Stimulated activated memory B cell treated with anti-CD40 and anti-IgM and Interleukin-4, amounts not matched to agents 10 μg/mL and 1 μg/mL and 100 μg/mL, for 72 hours (primary cell): ENCODE data around the gene TUT1.

Experiments
- ATAC-seq: fragments of 150-1000 bp; cut with Tn5 transposase; 2 replicates; pipeline ENCODE4 v1.10.0; 2021
- H3K27ac Mint-ChIP-seq: one replicate; pipeline ENCODE4 v1.8.0; 2022; ENCODE audit warnings: mild to moderate bottlenecking, mixed read lengths
- H3K27me3 Mint-ChIP-seq: one replicate; pipeline ENCODE4 v1.8.0; 2022; ENCODE audit warnings: mixed read lengths
- H3K36me3 Mint-ChIP-seq: one replicate; pipeline ENCODE4 v1.8.0; 2022; ENCODE audit warnings: mixed read lengths
- H3K4me1 Mint-ChIP-seq: one replicate; pipeline ENCODE4 v1.8.0; 2022; ENCODE audit warnings: mixed read lengths
- H3K4me3 Mint-ChIP-seq: one replicate; pipeline ENCODE4 v1.8.0; 2022; ENCODE audit warnings: mild to moderate bottlenecking, moderate library complexity, mixed read lengths
- H3K9me3 Mint-ChIP-seq: one replicate; pipeline ENCODE4 v1.8.0; 2022; ENCODE audit warnings: mixed read lengths

Gene TUT1

GRCh38 chr11:62546244-62546928, 44.9 kb downstream of the TUT1 start, which contains the start of gene AHNAK:
AHNAK (minus strand) TSS chr11:62546806; CDS start chr11:62536098, 10,708 bp downstream.
- Mint-ChIP-seq H3K27me3 (no peaks in the 10 kb centered on the region), H3K9me3 (no peaks in the 10 kb centered on the region)

GRCh38 chr11:62545437-62546243, 45.7 kb downstream of the TUT1 start:
- peaks cover 5% of the 10 kb centered on the region for H3K36me3 Mint-ChIP-seq
- H3K27me3 Mint-ChIP-seq, result no peaks in the 10 kb centered on the region
- ATAC-seq, result peak; percentile 34
- H3K4me1 Mint-ChIP-seq, result peaks cover 74% of the 10 kb centered on the region
- peak overlapping the region; percentile 92 for H3K27ac Mint-ChIP-seq
- H3K4me3 Mint-ChIP-seq, result peak overlapping the region; percentile 94
- H3K9me3 Mint-ChIP-seq, result no peaks in the 10 kb centered on the region

More at GRCh38 chr11:62546244-62546928, 44.9 kb downstream of the TUT1 start, which contains the start of gene AHNAK:
- Mint-ChIP-seq H3K4me3 (peak within 1 kb of the TSS; percentile 94), H3K27ac (peak within 1 kb of the TSS; percentile 92), H3K4me1 (peaks cover 74% of the 10 kb centered on the region), H3K36me3 (peaks cover 5% of the 10 kb centered on the region)
- peak; percentile 78 for ATAC-seq

GRCh38 chr11:62544581-62545436, 46.5 kb downstream of the TUT1 start:
- no peaks in the 10 kb centered on the region for H3K9me3 Mint-ChIP-seq
- ATAC-seq, result no peak
- no peaks in the 10 kb centered on the region for H3K27me3 Mint-ChIP-seq
- peak overlapping the region; percentile 94 for H3K4me3 Mint-ChIP-seq
- H3K4me1 Mint-ChIP-seq, result peaks cover 69% of the 10 kb centered on the region
- H3K36me3 Mint-ChIP-seq, result peaks cover 5% of the 10 kb centered on the region
- peak overlapping the region; percentile 92 for H3K27ac Mint-ChIP-seq

DNA sequence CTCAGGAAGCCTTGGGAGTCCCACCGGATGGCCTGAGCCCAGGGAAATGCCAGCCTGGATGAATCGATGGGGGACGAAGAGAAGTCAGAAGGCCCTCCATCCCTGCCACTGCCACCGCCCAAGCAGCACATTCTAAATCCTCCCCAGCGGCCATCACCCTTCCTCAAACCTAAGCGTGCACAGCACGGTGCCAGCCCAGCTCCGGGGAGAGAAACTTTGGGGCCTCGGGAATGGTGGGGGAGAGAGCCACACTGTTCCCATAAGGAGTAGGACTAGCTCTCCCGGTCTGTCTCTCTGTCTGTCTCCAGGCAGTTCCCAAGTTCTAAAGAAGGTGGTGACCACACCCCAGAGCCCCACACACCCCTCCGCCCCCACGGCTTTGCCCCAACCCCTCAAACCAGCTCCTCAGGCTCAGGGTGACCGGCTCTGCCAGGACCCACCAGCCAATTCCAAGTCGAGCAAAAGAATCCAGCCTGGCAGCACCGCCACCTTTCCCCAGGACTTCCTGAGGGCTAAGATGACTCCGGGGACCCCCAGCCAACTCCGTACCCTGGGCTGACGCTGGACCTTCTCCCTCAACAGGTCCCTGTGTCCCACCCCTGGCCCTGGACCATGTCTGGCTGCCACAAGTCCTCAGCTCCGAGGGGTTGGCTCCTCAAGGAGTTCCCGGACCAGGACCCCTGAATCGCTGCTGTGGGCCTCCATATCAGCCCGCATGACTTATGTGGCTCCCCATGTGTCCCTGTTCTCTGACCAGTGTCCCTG, 47.5 kb downstream of the TUT1 start:
- Mint-ChIP-seq H3K4me3 (peak overlapping the region; percentile 94), H3K36me3 (peaks cover 5% of the 10 kb centered on the region), H3K4me1 (peaks cover 74% of the 10 kb centered on the region), H3K9me3 (no peaks in the 10 kb centered on the region), H3K27ac (peak overlapping the region; percentile 92), H3K27me3 (no peaks in the 10 kb centered on the region)
- no peak for ATAC-seq

DNA sequence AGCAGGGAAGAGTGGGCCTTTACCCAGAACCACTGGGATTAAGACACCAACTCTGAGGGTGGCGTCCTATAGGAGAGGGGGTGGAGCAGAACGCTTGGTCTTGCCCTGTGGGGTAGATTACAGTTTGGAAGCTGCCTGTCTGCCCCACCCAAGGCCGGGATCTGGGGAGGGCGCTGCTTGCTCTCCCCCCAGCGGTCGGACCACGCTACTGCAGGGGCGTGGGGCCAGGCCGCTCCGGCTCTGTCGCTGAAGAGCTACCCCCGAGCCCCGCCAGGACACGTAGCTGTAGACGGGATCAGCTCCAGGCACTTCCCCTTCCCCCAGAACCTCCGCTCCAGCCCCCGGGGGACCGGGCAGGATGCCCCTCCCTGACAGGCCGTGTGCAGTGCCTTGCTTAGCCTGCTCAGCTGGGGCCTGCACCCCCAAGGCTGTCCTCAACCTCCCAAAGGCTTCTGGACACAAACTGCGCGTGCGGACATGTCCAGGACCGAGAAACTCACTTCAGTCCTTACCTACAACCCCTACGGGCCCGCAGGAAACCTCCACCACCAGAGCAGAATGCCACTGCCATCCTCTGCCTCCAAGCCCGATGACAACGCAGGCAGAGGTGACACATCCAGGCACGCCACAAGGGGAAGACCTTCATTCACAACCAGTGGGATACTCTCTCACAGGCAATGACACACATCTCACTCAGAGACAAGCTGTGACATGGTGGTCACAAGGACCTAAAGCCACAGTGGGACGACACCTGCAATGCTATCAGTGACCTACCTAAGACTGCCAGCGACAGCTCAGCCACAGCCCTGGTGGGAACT, 48.4 kb downstream of the TUT1 start:
- peak overlapping the region; percentile 94 for H3K4me3 Mint-ChIP-seq
- peak; percentile 46 for ATAC-seq
- H3K36me3 Mint-ChIP-seq, result peaks cover 13% of the 10 kb centered on the region
- no peaks in the 10 kb centered on the region for H3K9me3 Mint-ChIP-seq
- H3K27me3 Mint-ChIP-seq, result no peaks in the 10 kb centered on the region
- H3K27ac Mint-ChIP-seq, result peak overlapping the region; percentile 92
- peaks cover 80% of the 10 kb centered on the region for H3K4me1 Mint-ChIP-seq

DNA sequence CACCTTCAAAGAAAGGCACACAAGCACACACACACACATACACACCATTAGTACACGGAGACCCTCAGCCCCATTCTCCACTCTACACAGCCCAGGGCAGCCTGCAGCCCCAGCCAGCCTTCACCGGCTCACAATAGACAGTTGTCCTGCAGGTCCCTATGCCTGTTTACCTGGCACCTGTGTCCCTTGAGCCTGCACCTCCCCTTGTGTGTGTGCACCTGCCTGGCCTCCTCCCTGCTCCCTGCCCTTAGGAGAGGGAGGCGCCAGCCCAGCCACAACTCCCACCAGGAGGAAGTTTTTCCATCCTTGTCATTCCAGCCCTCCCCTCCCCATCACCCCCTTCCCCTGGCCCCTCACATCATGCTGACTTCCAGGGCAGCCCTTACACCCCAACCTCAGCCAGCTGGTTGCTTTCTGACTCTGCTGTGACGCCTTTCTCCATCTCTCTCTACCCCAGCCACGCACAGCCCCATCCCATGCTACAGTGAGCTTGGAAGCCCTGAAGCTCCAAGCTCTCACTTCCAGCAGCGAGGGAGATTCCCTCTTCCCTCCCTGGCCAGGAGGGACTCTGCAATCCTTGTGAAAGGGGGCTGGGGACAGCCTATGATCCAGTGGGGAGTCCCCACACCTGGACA, 49.1 kb downstream of the TUT1 start:
- Mint-ChIP-seq H3K9me3 (no peaks in the 10 kb centered on the region), H3K4me3 (peak overlapping the region; percentile 94), H3K4me1 (peaks cover 75% of the 10 kb centered on the region), H3K36me3 (peaks cover 14% of the 10 kb centered on the region), H3K27me3 (no peaks in the 10 kb centered on the region), H3K27ac (peak overlapping the region; percentile 92)
- no peak for ATAC-seq

- peaks cover 21% of the 10 kb centered on the region for H3K36me3 Mint-ChIP-seq
- peak overlapping the region; percentile 94 for H3K4me3 Mint-ChIP-seq
- H3K27ac Mint-ChIP-seq, result peak overlapping the region; percentile 92
- H3K4me1 Mint-ChIP-seq, result peaks cover 76% of the 10 kb centered on the region
- no peaks in the 10 kb centered on the region for H3K27me3 Mint-ChIP-seq
- H3K9me3 Mint-ChIP-seq, result no peaks in the 10 kb centered on the region
- peak; percentile 87 for ATAC-seq
These were observed 50.3 kb downstream of the TUT1 start for GRCh38 chr11:62540804-62541701.

GRCh38 chr11:62539238-62539925, 51.9 kb downstream of the TUT1 start:
- no peaks in the 10 kb centered on the region for H3K9me3 Mint-ChIP-seq
- H3K36me3 Mint-ChIP-seq, result peaks cover 29% of the 10 kb centered on the region
- H3K27ac Mint-ChIP-seq, result peak overlapping the region; percentile 92
- H3K27me3 Mint-ChIP-seq, result no peaks in the 10 kb centered on the region
- ATAC-seq, result no peak
- H3K4me1 Mint-ChIP-seq, result peaks cover 72% of the 10 kb centered on the region
- H3K4me3 Mint-ChIP-seq, result peak overlapping the region; percentile 56

DNA sequence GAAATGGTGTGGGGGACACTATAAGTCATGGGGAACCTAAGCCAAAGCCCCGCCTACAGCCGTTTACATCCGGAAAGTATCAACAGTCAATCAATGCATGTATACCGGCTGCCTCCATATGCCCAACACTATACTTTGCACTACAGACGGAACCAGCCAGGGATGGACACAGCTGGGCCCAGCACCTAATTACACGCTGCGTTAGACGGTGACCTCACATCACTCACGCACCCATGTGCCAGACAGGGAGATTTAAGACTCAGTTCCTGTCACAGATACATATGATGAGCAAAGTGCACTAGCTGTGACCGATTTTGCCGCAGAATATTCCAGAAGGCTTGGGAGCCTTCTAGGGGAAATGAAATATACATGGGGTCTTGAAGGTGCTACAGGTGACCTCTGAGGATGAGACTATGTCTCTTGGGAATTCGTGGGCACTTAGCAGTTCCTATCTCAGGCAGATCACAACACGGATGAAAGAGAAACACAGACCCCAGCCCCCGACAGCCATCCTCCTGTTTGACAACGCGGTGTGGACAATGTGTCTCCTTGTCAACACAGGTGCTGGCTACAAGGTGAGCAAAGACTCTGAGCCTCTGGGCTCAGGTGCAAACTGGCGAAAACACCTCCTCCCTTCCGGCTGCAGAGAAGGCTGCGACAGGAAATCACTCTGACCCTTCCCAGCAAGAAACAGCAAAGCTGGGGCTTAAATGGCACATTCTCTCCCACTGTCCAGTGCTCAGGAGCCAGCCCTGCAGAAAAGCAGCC, 52.7 kb downstream of the TUT1 start:
- H3K36me3 Mint-ChIP-seq, result peaks cover 36% of the 10 kb centered on the region
- H3K27ac Mint-ChIP-seq, result peak overlapping the region; percentile 92
- no peaks in the 10 kb centered on the region for H3K27me3 Mint-ChIP-seq
- no peaks in the 10 kb centered on the region for H3K9me3 Mint-ChIP-seq
- ATAC-seq, result no peak
- peak overlapping the region; percentile 56 for H3K4me3 Mint-ChIP-seq
- H3K4me1 Mint-ChIP-seq, result peaks cover 66% of the 10 kb centered on the region

DNA sequence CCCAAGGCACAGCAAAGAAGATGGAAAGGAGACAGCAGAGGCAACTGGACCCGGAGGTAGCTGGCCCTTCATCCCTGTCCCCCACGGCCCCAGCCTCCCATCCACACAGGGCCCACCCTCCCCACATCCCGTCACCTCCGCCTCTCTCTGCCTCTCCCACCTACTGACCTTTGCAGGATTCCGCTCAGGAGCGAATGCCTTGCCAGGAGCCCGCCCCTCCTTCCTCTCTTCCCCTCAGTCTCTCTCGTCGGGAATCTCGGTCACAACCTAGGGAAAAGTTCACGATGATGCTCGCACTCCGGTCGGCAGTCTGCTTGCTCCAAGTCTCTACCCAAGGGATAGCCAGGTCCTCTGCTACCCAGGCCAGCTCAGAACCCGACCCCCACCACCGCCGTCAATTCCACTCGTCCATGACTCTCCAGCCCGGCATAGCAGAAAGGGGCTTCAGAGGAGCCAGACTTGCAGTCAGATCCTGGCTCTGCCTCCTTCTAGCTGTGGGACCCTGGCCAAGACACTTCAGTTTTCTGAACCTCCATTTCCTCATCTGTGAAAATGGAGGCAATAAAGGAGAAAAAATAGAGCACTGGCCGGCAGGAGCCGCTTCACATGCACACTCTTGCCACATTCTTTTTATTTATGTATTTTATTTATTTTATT, 54.9 kb downstream of the TUT1 start:
- H3K4me1 Mint-ChIP-seq, result peaks cover 43% of the 10 kb centered on the region
- ATAC-seq, result no peak
- peaks cover 56% of the 10 kb centered on the region for H3K36me3 Mint-ChIP-seq

DNA sequence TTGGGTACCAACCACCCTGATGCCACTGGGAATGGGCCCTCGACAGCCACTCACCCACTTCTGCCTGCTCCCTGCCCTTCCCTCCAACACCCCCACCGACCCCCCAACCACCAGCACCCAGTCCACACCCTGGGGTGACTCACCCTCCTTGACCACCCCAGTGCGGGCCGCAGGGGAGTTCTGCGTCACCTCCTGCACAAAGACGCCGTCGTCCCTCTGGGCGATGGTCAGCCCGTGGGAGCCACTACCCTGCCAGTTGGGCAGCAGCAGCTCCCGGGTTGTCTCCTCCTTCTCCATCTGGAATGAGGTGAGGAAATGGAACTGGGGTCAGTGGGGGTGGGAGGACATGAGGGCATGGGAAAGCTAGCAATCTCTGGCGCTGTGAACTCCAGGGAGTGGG, 55.5 kb downstream of the TUT1 start:
- peaks cover 62% of the 10 kb centered on the region for H3K36me3 Mint-ChIP-seq
- no peaks in the 10 kb centered on the region for H3K27me3 Mint-ChIP-seq
- peaks cover 37% of the 10 kb centered on the region for H3K4me1 Mint-ChIP-seq
- H3K4me3 Mint-ChIP-seq, result no peak overlapping the region
- ATAC-seq, result no peak
- no peak overlapping the region for H3K27ac Mint-ChIP-seq
- no peaks in the 10 kb centered on the region for H3K9me3 Mint-ChIP-seq

More for the DNA sequence above, 54.9 kb downstream of the TUT1 start:
- peak overlapping the region; percentile 21 for H3K27ac Mint-ChIP-seq
- H3K27me3 Mint-ChIP-seq, result no peaks in the 10 kb centered on the region
- no peaks in the 10 kb centered on the region for H3K9me3 Mint-ChIP-seq
- H3K4me3 Mint-ChIP-seq, result no peak overlapping the region
